ENCODE measurements around the gene CGGBP1. TPM values are rescaled to one million over a fixed set of nuclear protein-coding genes. Genes with fewer than 3 reads are reported as not detected.
"Not testable (repeated sequence)": the region's sequence is repeated elsewhere in the genome, so short reads cannot be mapped to it uniquely, and the experiment has no call there.

The CGGBP1 gene
- total RNA-seq, 3 donors from 2014 or later = 47.8 to 78.1 (median 60.3) TPM

- DNase-seq = no peak
- intact Hi-C loops (cut with DNase I, micrococcal nuclease) = no loop called here
- no peaks in the 10 kb centered on the region for H3K4me1 ChIP-seq (ENCODE audit: low read depth)
- no peak for ATAC-seq
- H3K4me3 ChIP-seq = no peak overlapping the region
- TF ChIP-seq CTCF (IDR thresholded peaks at IDR 0.05) = no peak
- no peaks in the 10 kb centered on the region for H3K36me3 ChIP-seq (ENCODE audit: low read depth)
- H3K9me3 ChIP-seq = no peaks in the 10 kb centered on the region
These were observed 28.6 kb downstream of the CGGBP1 start for GRCh38 chr3:88030210-88030609.

GRCh38 chr3:88028876-88029275 lies 29.9 kb downstream of the CGGBP1 start:
- no peak for ATAC-seq
- no peak for TF ChIP-seq CTCF (IDR thresholded peaks at IDR 0.05)
- H3K36me3 ChIP-seq (ENCODE audit: low read depth) = no peaks in the 10 kb centered on the region

GRCh38 chr3:88025001-88025552 lies 33.7 kb downstream of the CGGBP1 start:
- no peak for TF ChIP-seq CTCF (IDR thresholded peaks at IDR 0.05)
- H3K4me3 ChIP-seq = no peak overlapping the region
- H3K36me3 ChIP-seq (ENCODE audit: low read depth) = no peaks in the 10 kb centered on the region
- ATAC-seq (no peak), DNase-seq (no peak)
- intact Hi-C loops (cut with DNase I, micrococcal nuclease) = no loop called here
- no peaks in the 10 kb centered on the region for H3K9me3 ChIP-seq
- H3K4me1 ChIP-seq (ENCODE audit: low read depth) = no peaks in the 10 kb centered on the region

More at GRCh38 chr3:88028876-88029275, 29.9 kb downstream of the CGGBP1 start:
- no peak for DNase-seq
- no peaks in the 10 kb centered on the region for H3K4me1 ChIP-seq (ENCODE audit: low read depth)
- no peak overlapping the region for H3K4me3 ChIP-seq
- intact Hi-C loops (cut with DNase I, micrococcal nuclease) = no loop called here
- H3K9me3 ChIP-seq = no peaks in the 10 kb centered on the region

- Histone ChIP-seq H3K9me3 (no peaks in the 10 kb centered on the region), H3K4me3 (no peak overlapping the region), H3K36me3 (ENCODE audit: low read depth) (no peaks in the 10 kb centered on the region), H3K4me1 (ENCODE audit: low read depth) (no peaks in the 10 kb centered on the region)
- intact Hi-C loops (cut with DNase I, micrococcal nuclease) = no loop called here
- ATAC-seq (peak; percentile 31), DNase-seq (no peak)
- no peak for TF ChIP-seq CTCF (IDR thresholded peaks at IDR 0.05)
These were observed 39.8 kb downstream of the CGGBP1 start for GRCh38 chr3:88019024-88019423.

- intact Hi-C loops (cut with DNase I, micrococcal nuclease); H3K36me3 ChIP-seq (ENCODE audit: low read depth); H3K4me3 ChIP-seq; H3K4me1 ChIP-seq (ENCODE audit: low read depth); ATAC-seq; DNase-seq; H3K9me3 ChIP-seq: not testable (repeated sequence)
These were observed 43.1 kb downstream of the CGGBP1 start for GRCh38 chr3:88015656-88016055.

- intact Hi-C loops (cut with DNase I, micrococcal nuclease) = no loop called here
- Histone ChIP-seq H3K36me3 (ENCODE audit: low read depth) (no peaks in the 10 kb centered on the region), H3K4me1 (ENCODE audit: low read depth) (no peaks in the 10 kb centered on the region), H3K4me3 (no peak overlapping the region), H3K9me3 (no peaks in the 10 kb centered on the region)
- TF ChIP-seq CTCF (IDR thresholded peaks at IDR 0.05) = no peak
- ATAC-seq = no peak
- no peak for DNase-seq
These were observed 45.2 kb downstream of the CGGBP1 start for GRCh38 chr3:88013592-88013991.

Data from mucosa of descending colon (tissue), 3 donors.